ENCODE data around the gene ZNF117.
A peak's percentile ranks its signal among the peaks of the same experiment; 100 is the strongest.

The ZNF117 gene

DNA sequence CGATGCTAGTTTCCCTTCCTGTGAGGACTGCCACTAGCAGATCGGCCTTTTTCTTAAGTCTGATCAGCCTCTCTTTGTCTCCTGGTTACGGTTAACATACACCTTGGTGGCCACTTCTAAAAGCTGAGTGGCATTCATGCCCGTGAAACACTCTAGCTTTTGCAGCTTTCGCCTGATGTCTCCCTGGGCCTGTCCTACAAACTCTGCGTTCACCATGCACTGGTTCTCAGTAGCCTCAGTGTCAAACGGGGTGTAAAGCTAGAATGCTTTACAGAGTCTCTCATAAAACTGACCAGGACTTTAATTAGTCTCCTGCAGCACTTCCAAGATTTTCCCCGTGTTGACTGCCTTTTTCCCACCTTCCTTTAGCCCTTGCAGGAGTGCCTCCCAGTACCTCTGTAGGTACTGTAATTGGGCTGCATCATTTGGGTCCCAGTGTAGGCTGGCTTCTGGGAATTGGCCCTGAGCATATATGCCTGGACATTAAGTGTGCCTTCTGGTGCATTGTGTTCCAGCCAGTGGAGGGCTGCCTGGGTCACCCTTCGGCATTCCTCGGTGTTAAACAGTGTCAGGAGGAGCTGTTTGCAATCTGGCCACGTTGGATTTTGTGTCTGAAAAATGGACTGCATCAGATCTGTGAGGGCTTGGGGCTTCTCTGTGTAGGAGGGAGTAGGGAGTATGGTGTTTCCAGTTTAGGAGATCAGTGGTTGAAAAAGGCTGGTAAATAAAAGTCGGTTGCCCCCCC is 6.5 kb upstream of the ZNF117 start:
- TF ChIP-seq, protein P1, sequence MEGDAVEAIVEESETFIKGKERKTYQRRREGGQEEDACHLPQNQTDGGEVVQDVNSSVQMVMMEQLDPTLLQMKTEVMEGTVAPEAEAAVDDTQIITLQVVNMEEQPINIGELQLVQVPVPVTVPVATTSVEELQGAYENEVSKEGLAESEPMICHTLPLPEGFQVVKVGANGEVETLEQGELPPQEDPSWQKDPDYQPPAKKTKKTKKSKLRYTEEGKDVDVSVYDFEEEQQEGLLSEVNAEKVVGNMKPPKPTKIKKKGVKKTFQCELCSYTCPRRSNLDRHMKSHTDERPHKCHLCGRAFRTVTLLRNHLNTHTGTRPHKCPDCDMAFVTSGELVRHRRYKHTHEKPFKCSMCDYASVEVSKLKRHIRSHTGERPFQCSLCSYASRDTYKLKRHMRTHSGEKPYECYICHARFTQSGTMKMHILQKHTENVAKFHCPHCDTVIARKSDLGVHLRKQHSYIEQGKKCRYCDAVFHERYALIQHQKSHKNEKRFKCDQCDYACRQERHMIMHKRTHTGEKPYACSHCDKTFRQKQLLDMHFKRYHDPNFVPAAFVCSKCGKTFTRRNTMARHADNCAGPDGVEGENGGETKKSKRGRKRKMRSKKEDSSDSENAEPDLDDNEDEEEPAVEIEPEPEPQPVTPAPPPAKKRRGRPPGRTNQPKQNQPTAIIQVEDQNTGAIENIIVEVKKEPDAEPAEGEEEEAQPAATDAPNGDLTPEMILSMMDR (conservative IDR thresholded peaks at IDR 0.05): no peak
- TF ChIP-seq ZFX (IDR thresholded peaks at IDR 0.05): no peak
- peak overlapping the region; percentile 3; the same call in 1 of the 2 replicates for H3K27ac ChIP-seq

DNA sequence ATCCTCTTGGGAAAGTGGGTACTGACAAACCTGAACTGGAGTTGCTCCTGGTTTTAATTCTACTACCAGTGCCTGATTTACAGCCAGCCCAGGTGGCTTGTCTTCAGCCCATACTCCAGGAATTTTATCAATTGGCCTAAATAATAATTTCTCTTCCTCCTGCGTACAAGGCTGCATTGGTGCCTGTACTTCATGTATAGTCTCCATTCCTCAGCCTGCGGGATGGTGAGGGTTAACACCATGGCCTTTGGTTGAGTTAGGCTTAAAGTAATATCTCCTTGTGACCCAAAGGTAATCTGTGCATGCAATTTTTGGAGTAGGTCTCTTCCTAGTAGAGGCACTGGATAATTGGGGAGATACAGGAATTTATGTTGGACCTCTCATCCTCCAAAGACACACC is 5.5 kb upstream of the ZNF117 start:
- no peak overlapping the region for H3K27ac ChIP-seq
- TF ChIP-seq, protein P1 (conservative IDR thresholded peaks at IDR 0.05): no peak
- no peak for TF ChIP-seq ZFX (IDR thresholded peaks at IDR 0.05)

DNA sequence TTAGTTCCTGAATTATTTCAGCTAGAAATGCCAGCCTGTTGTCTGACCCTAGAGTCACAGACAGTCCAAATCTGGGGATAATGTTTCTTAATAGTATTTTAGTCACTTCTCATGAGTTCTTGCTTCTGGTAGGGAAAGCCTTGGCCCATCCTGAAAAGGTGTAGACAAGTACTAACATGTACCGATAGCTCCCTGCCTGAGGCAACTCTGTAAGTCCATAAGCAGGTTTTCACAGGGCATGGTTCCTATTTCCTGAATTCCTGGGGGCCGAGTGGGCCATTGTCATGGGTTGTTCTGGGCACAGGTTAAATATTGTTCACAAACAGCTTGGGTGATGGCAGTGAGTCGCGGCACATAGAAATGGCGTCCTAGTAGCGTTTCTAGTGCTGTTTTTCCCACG is 3.1 kb upstream of the ZNF117 start:
- TF ChIP-seq, protein P1 (conservative IDR thresholded peaks at IDR 0.05): no peak
- no peak for TF ChIP-seq ZFX (IDR thresholded peaks at IDR 0.05)
- no peak overlapping the region for H3K27ac ChIP-seq

DNA sequence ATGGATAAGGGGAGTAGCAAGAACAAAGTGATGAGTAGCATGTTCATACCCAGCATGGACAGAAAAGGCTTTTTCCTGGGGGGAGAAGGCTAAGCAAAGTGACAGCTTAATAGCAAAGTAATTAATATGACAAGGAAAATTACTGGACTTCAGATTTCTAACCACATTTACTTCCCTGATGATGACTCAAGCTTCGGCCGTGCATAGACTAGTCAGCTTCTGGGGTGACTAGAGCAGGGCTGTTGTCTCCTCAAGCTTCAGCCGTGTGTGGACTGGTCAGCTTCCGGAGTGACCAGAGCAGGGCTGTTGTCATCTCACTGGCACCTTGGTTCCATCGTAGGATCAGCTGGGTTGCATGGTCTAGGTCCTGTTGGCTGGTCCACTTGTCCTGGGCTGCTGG is 2.1 kb upstream of the ZNF117 start:
- no peak overlapping the region for H3K27ac ChIP-seq
- no peak for TF ChIP-seq ZFX (IDR thresholded peaks at IDR 0.05)
- TF ChIP-seq, protein P1 (conservative IDR thresholded peaks at IDR 0.05): no peak

DNA sequence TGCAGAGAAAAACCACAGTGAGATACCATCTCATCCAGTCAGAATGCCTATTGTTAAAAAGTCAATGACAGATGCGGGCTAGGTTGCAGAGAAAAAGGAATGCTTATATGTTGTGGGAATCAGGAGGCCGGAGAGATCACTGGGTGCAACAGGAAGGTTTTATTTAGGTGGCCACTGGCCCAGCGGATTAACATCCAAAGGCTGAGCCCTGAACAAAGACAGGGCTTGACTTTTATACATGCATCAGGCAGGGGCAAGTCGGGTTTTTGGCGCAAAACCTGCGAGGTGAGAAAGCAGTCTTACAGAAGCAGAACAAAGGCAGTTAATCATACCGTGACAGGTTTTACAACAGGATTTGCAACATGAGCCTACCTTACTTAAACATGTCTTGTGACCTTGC is 620 bp downstream of the ZNF117 start:
- no peak for TF ChIP-seq ZFX (IDR thresholded peaks at IDR 0.05)
- TF ChIP-seq, protein P1 (conservative IDR thresholded peaks at IDR 0.05): no peak

DNA sequence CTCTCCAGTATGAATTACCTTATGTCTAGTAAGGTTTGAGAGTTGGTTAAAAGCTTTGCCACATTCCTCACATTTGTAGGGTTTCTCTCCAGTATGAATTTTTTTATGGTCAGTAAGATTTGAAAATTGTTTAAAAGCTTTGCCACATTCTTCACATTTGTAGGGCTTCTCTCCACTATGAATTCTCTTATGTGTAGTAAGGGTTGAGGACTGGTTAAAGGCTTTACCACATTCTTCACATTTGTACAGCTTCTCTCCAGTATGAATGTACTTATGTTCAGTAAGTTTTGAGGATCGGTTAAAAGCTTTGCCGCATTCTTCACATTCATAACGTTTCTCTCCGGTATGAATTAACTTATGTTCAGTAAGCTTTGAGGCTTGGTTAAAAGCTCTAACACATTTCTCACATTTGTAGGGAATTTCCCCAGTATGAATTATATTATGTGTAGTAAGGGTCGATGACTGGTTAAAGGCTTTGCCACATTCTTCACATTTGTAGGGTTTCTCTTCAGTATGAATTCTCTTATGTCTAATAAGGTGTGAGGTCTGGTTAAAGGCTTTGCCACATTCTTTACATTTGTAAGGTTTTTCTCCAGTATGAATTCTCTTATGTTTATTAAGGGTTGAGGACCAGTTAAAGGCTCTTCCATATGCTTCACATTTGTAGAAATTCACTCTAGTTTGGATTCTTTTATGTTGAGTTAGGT is 12.2 kb downstream of the ZNF117 start:
- TF ChIP-seq ZFX (IDR thresholded peaks at IDR 0.05): no peak
- TF ChIP-seq, protein P1 (conservative IDR thresholded peaks at IDR 0.05): no peak
- no peak overlapping the region for H3K27ac ChIP-seq

More for the DNA sequence above, 620 bp downstream of the ZNF117 start:
- H3K27ac ChIP-seq: no peak overlapping the region

DNA sequence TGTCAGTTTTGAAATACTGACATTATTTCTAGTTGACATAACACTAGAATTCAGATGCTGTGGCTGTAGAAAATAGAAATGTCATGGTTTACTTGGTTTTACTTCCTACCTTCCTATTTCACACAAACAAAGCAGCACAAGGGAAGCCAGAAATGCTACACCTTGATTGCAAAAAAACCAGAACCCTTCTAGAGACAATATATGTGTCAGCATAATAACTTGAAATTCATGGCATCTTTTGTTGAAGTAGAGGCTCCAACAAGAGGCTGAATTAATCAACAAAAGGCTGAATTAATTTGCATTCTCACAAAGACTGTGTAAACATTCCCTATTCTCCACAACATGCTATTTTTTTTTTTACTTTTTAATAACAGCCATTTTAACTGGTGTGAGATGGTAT is 25.2 kb downstream of the ZNF117 start:
- no peak for TF ChIP-seq ZFX (IDR thresholded peaks at IDR 0.05)
- TF ChIP-seq, protein P1 (conservative IDR thresholded peaks at IDR 0.05): no peak
- H3K27ac ChIP-seq: no peak overlapping the region
